Activated CD4-positive, alpha-beta memory T cell treated with anti-CD3 and anti-CD28 coated beads for 36 hours (primary cell): ENCODE measurements around the gene FAS. TPM values are rescaled to one million over a fixed set of nuclear protein-coding genes. Genes with fewer than 3 reads are reported as not detected.

Source experiments
- CTCF ChIA-PET: fragments of 350-600 bp; sonication (Branson Sonifier 250); formaldehyde crosslinking; loops from one replicate; lab custom pipeline; 2021; ENCODE audit warnings: antibody characterized with exemption, inconsistent platforms; lab: Charles Lee
- POLR2A ChIA-PET: fragments of 350-600 bp; sonication (Branson Sonifier 250); formaldehyde crosslinking; loops from one replicate; lab custom pipeline; 2021; ENCODE audit warnings: antibody characterized with exemption; lab: Charles Lee
- DNase-seq: peaks from one replicate; pipeline ENCODE4 v3.0.0-alpha.2; 2020
- H3K27ac Mint-ChIP-seq: one replicate; pipeline ENCODE4 v1.8.0; 2021; ENCODE audit warnings: mixed read lengths
- H3K27me3 Mint-ChIP-seq: one replicate; pipeline ENCODE4 v1.8.0; 2021; ENCODE audit warnings: mixed read lengths
- H3K36me3 Mint-ChIP-seq: one replicate; pipeline ENCODE4 v1.8.0; 2021; ENCODE audit warnings: mixed read lengths
- H3K4me1 Mint-ChIP-seq: one replicate; pipeline ENCODE4 v1.8.0; 2021; ENCODE audit warnings: low read depth, mixed read lengths
- H3K4me3 Mint-ChIP-seq: one replicate; pipeline ENCODE4 v1.8.0; 2021; ENCODE audit warnings: mild to moderate bottlenecking, mixed read lengths
- H3K9me3 Mint-ChIP-seq: one replicate; pipeline ENCODE4 v1.8.0; 2021; ENCODE audit warnings: mixed read lengths
- intact Hi-C: fragments of 100-400 bp; cut with micrococcal nuclease; formaldehyde crosslinking; loops from one replicate; pipeline ENCODE4 v1.15.1; 2023
- total RNA-seq, 2 experiments: library from RNA; stranded (reverse); gene quantifications; one replicate each; pipeline ENCODE4 v1.2.3, GENCODE V29; 2021

FAS gene
- total RNA-seq, 2 experiments from 2014 or later = 62.2 to 63.5 TPM

DNA sequence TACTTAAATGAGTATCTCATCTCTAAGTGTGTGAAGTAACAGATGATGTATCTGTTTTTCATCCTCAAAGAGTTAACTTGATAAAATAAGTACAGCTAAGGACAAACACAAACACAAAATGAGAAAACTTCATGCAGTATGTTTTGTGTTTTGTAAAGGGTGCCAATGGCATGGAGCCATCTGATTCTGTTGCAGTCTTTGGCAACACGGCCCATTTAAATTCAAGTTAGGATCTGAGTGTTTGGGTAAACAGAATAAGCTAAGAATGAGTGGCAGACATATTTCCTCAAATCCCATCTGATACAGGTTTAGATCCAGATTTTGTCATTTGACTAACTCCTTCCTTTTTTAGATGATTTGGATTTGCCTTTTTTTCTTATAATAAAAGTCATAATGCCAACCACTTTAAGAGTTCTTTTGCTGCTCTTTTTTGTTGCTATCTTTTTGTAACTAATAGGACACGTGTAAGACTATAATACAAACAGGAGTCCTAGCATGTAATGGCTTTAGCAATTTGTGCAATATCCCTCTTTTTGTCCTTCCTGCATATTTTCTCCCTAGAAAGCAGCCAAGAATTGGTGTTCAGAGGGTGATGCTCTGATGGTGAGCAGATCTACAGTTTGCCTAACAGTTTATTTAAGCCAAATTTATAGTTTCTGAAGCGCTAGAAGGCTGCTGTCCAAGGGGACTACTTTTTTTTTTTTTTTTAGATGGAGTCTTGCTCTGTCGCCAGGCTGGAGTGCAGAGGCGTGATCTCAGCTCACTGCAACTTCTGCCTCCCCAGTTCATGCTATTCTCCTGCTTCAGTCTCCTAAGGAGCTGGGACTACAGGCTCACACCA, 19.2 kb upstream of the FAS start:
- Mint-ChIP-seq H3K36me3 (no peaks in the 10 kb centered on the region), H3K4me1 (peaks cover 21% of the 10 kb centered on the region), H3K27ac (no peak overlapping the region), H3K27me3 (no peaks in the 10 kb centered on the region), H3K4me3 (no peak overlapping the region), H3K9me3 (no peaks in the 10 kb centered on the region)
- ChIA-PET CTCF (no interaction called here), POLR2A (no interaction called here)
- intact Hi-C loops = no loop called here
- no peak for DNase-seq

- peaks cover 22% of the 10 kb centered on the region for H3K4me1 Mint-ChIP-seq
- H3K36me3 Mint-ChIP-seq = no peaks in the 10 kb centered on the region
- H3K9me3 Mint-ChIP-seq = no peaks in the 10 kb centered on the region
- no peak for DNase-seq
- no peaks in the 10 kb centered on the region for H3K27me3 Mint-ChIP-seq
- intact Hi-C loops = loop anchor here (2.0 kb wide), 1 partner anchor 17 kb away; the partner anchor contains the start of gene FAS
- POLR2A ChIA-PET = no interaction called here
- H3K27ac Mint-ChIP-seq = no peak overlapping the region
- CTCF ChIA-PET = interaction anchor here (0.7 to 2.2 kb wide), 4 partner anchors 13 to 244 kb away, joined by 3 to 5 read pairs (median 4); no protein-coding TSS in a partner anchor
- H3K4me3 Mint-ChIP-seq = no peak overlapping the region
Observed at GRCh38 chr10:88974012-88974411, 16.6 kb upstream of the FAS start.

- peaks cover 26% of the 10 kb centered on the region for H3K4me1 Mint-ChIP-seq
- ChIA-PET POLR2A (interaction anchor here (1.0 kb wide), 1 partner anchor 16 kb away, joined by 3 read pairs; the partner anchor contains the start of gene FAS), CTCF (interaction anchor here (1.0 to 2.2 kb wide), 4 partner anchors 13 to 243 kb away, joined by 3 to 5 read pairs (median 4); partner anchors contain the start of gene FAS)
- intact Hi-C loops = loop anchor here (2.0 kb wide), 1 partner anchor 16 kb away; the partner anchor contains the start of gene FAS
- peak overlapping the region; percentile 87 for H3K4me3 Mint-ChIP-seq
- H3K27me3 Mint-ChIP-seq = no peaks in the 10 kb centered on the region
- no peaks in the 10 kb centered on the region for H3K9me3 Mint-ChIP-seq
- H3K36me3 Mint-ChIP-seq = no peaks in the 10 kb centered on the region
- peak overlapping the region; percentile 82 for H3K27ac Mint-ChIP-seq
- DNase-seq = no peak
Observed at GRCh38 chr10:88974446-88975376, 15.9 kb upstream of the FAS start.

- Mint-ChIP-seq H3K36me3 (no peaks in the 10 kb centered on the region), H3K4me1 (peaks cover 26% of the 10 kb centered on the region), H3K9me3 (no peaks in the 10 kb centered on the region), H3K4me3 (peak overlapping the region; percentile 87), H3K27me3 (no peaks in the 10 kb centered on the region), H3K27ac (peak overlapping the region; percentile 82)
- CTCF ChIA-PET = interaction anchor here (1.0 to 2.2 kb wide), 4 partner anchors 12 to 242 kb away, joined by 3 to 5 read pairs (median 4); partner anchors contain the start of gene FAS
- no peak for DNase-seq
- intact Hi-C loops = loop anchor here (2.0 kb wide), 1 partner anchor 15 kb away; the partner anchor contains the start of gene FAS
- POLR2A ChIA-PET = interaction anchor here (1.0 kb wide), 1 partner anchor 15 kb away, joined by 3 read pairs; the partner anchor contains the start of gene FAS
Observed at GRCh38 chr10:88975377-88975720, 15.2 kb upstream of the FAS start.

GRCh38 chr10:88978463-88978862, 12.1 kb upstream of the FAS start:
- CTCF ChIA-PET = interaction anchor here (0.6 to 1.4 kb wide), 3 partner anchors 9 to 239 kb away, joined by 3 read pairs; no protein-coding TSS in a partner anchor
- H3K9me3 Mint-ChIP-seq = no peaks in the 10 kb centered on the region
- POLR2A ChIA-PET = no interaction called here
- H3K27me3 Mint-ChIP-seq = no peaks in the 10 kb centered on the region
- intact Hi-C loops = no loop called here
- no peak overlapping the region for H3K27ac Mint-ChIP-seq
- no peak overlapping the region for H3K4me3 Mint-ChIP-seq
- H3K36me3 Mint-ChIP-seq = no peaks in the 10 kb centered on the region
- H3K4me1 Mint-ChIP-seq = peaks cover 26% of the 10 kb centered on the region
- no peak for DNase-seq

GRCh38 chr10:88979153-88979562, 11.4 kb upstream of the FAS start:
- no peaks in the 10 kb centered on the region for H3K27me3 Mint-ChIP-seq
- ChIA-PET POLR2A (no interaction called here), CTCF (interaction anchor here (0.6 to 1.4 kb wide), 5 partner anchors 8 to 238 kb away, joined by 3 read pairs; partner anchors contain the start of gene FAS)
- H3K27ac Mint-ChIP-seq = no peak overlapping the region
- intact Hi-C loops = no loop called here
- no peak for DNase-seq
- no peaks in the 10 kb centered on the region for H3K36me3 Mint-ChIP-seq
- H3K4me3 Mint-ChIP-seq = no peak overlapping the region
- peaks cover 32% of the 10 kb centered on the region for H3K4me1 Mint-ChIP-seq
- no peaks in the 10 kb centered on the region for H3K9me3 Mint-ChIP-seq

DNA sequence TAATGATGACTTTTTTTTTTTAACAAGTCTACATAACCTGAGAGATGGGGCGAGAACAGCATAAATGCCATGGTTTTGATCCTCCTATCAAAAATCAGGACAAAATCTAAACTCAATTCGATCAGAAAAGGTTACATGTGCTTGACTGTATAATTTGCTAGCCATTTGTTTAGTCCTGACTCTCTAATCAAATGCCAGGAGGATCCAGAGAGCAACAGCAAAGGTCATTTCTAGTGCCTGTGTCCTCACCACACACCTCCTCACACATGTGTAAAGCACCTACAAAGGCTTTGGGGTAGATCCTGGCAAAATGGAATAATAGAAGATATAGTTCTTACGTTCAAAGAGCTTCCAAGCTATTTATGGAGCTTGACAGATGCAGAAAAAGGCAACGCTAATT, 11.0 kb upstream of the FAS start:
- Mint-ChIP-seq H3K4me3 (no peak overlapping the region), H3K36me3 (no peaks in the 10 kb centered on the region), H3K27me3 (no peaks in the 10 kb centered on the region), H3K27ac (no peak overlapping the region), H3K9me3 (no peaks in the 10 kb centered on the region), H3K4me1 (peaks cover 34% of the 10 kb centered on the region)
- intact Hi-C loops = no loop called here
- DNase-seq = no peak
- CTCF ChIA-PET = interaction anchor here (1.2 to 1.3 kb wide), 2 partner anchors 11 to 47 kb away, joined by 3 read pairs; partner anchors contain the start of gene FAS
- POLR2A ChIA-PET = no interaction called here

GRCh38 chr10:88980247-88980646, 10.4 kb upstream of the FAS start:
- Mint-ChIP-seq H3K27ac (no peak overlapping the region), H3K4me3 (no peak overlapping the region), H3K4me1 (peaks cover 31% of the 10 kb centered on the region), H3K27me3 (no peaks in the 10 kb centered on the region), H3K9me3 (no peaks in the 10 kb centered on the region), H3K36me3 (no peaks in the 10 kb centered on the region)
- ChIA-PET POLR2A (interaction anchor here (1.1 kb wide), 1 partner anchor 10 kb away, joined by 3 read pairs; the partner anchor contains the start of gene FAS), CTCF (interaction anchor here (1.2 to 1.5 kb wide), 3 partner anchors 10 to 47 kb away, joined by 3 to 5 read pairs (median 3); partner anchors contain the start of gene FAS)
- intact Hi-C loops = no loop called here
- DNase-seq = no peak

DNA sequence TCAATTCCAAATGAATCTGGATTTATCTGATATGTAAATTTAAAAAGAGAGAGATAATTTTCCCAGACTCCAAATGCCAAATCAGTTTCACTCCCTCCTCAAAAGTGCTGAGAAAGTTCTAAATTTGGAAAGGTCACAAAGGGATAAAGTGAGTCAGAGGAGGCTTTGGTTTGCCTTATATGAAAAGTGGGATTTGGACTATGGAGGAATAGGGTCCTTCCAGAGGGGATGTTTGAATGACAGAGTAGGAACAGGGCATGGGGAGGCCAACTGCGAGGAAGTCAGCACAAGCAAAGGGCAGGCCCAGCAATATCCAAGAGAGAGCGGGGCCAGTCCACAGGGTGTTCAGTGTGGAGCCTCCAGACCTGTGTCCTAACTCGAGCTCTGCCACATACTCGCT, 9.8 kb upstream of the FAS start:
- intact Hi-C loops = no loop called here
- Mint-ChIP-seq H3K27ac (no peak overlapping the region), H3K36me3 (no peaks in the 10 kb centered on the region), H3K4me1 (peaks cover 30% of the 10 kb centered on the region), H3K4me3 (no peak overlapping the region), H3K27me3 (no peaks in the 10 kb centered on the region), H3K9me3 (no peaks in the 10 kb centered on the region)
- POLR2A ChIA-PET = interaction anchor here (1.1 kb wide), 1 partner anchor 9 kb away, joined by 3 read pairs; the partner anchor contains the start of gene FAS
- CTCF ChIA-PET = interaction anchor here (1.2 to 1.5 kb wide), 3 partner anchors 10 to 48 kb away, joined by 3 to 5 read pairs (median 3); partner anchors contain the start of gene FAS
- no peak for DNase-seq

GRCh38 chr10:88981435-88981834, 9.2 kb upstream of the FAS start:
- Mint-ChIP-seq H3K36me3 (peaks cover 2% of the 10 kb centered on the region), H3K27ac (no peak overlapping the region), H3K9me3 (peaks cover 1% of the 10 kb centered on the region), H3K4me3 (no peak overlapping the region), H3K27me3 (no peaks in the 10 kb centered on the region), H3K4me1 (peaks cover 30% of the 10 kb centered on the region)
- ChIA-PET POLR2A (interaction anchor here (1.1 kb wide), 1 partner anchor 9 kb away, joined by 3 read pairs; the partner anchor contains the start of gene FAS), CTCF (interaction anchor here (1.5 kb wide), 1 partner anchor 47 kb away, joined by 5 read pairs; no protein-coding TSS in a partner anchor)
- intact Hi-C loops = no loop called here
- no peak for DNase-seq

DNA sequence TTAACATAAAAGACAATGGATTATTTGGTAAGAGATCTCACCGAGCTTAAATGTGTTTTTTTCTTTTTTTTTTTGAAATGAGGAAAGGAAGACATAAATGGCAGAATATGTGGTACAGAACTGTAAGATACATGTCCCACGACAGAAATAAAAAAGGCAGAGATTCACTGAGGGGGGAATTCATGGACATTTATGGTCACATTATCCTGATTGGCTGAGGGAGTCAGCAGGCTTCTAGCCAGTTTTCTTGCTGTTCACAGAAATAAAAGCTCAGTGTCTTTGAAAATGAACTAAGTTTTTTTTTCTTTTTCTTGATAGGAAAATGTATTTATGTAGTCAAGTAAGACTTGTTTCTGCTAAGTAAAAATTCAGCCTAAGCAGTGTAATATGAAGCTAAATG, 8.2 kb upstream of the FAS start:
- Mint-ChIP-seq H3K4me1 (peaks cover 34% of the 10 kb centered on the region), H3K27me3 (no peaks in the 10 kb centered on the region), H3K36me3 (peaks cover 4% of the 10 kb centered on the region), H3K27ac (no peak overlapping the region), H3K4me3 (no peak overlapping the region), H3K9me3 (peaks cover 3% of the 10 kb centered on the region)
- intact Hi-C loops = no loop called here
- no peak for DNase-seq
- ChIA-PET CTCF (interaction anchor here (1.2 kb wide), 1 partner anchor 48 kb away, joined by 3 read pairs; no protein-coding TSS in a partner anchor), POLR2A (interaction anchor here (1.4 kb wide), 1 partner anchor 9 kb away, joined by 5 read pairs; the partner anchor contains the start of gene FAS)
